HG03159 (cell line): ENCODE data around the gene AQP6.

ENCODE experiments used
- ATAC-seq: cut with Tn5 transposase; IDR thresholded peaks from one replicate; pipeline ENCODE4 v1.9.1; 2021; ENCODE audit warnings: mild to moderate bottlenecking, moderate library complexity; ENCODE audit not compliant: unreplicated experiment

Gene AQP6

GRCh38 chr12:49942921-49943624 is 29.7 kb upstream of the AQP6 start:
- ATAC-seq: no peak

- ATAC-seq: no peak
These were observed 29.2 kb upstream of the AQP6 start for GRCh38 chr12:49943625-49943960.

- no peak for ATAC-seq
These were observed 28.7 kb upstream of the AQP6 start for GRCh38 chr12:49944046-49944445.

GRCh38 chr12:49944718-49945117 is 28.0 kb upstream of the AQP6 start:
- ATAC-seq: no peak

GRCh38 chr12:49945394-49946080 is 27.2 kb upstream of the AQP6 start:
- ATAC-seq: peak; percentile 90

- no peak for ATAC-seq
These were observed 26.7 kb upstream of the AQP6 start for GRCh38 chr12:49946086-49946485.

- ATAC-seq: no peak
These were observed 26.2 kb upstream of the AQP6 start for GRCh38 chr12:49946497-49946896.

- no peak for ATAC-seq
These were observed 25.0 kb upstream of the AQP6 start for GRCh38 chr12:49947593-49948226.

- no peak for ATAC-seq
These were observed 23.6 kb upstream of the AQP6 start for GRCh38 chr12:49948866-49949845.

GRCh38 chr12:49949866-49950265 is 22.9 kb upstream of the AQP6 start:
- no peak for ATAC-seq

- ATAC-seq: no peak
These were observed 22.2 kb upstream of the AQP6 start, which contains the start of gene AQP2 for GRCh38 chr12:49950273-49951251. Gene AQP2, plus strand, starts transcription at chr12:49950737. Its CDS starts 94 bp downstream, at chr12:49950831.

- no peak for ATAC-seq
These were observed 21.1 kb upstream of the AQP6 start for GRCh38 chr12:49951411-49952240.

GRCh38 chr12:49952391-49953055 is 20.2 kb upstream of the AQP6 start:
- no peak for ATAC-seq

- no peak for ATAC-seq
These were observed 19.6 kb upstream of the AQP6 start for GRCh38 chr12:49953151-49953550.

GRCh38 chr12:49953961-49954846 is 18.5 kb upstream of the AQP6 start:
- ATAC-seq: no peak

- no peak for ATAC-seq
These were observed 17.6 kb upstream of the AQP6 start for GRCh38 chr12:49954863-49955830.
